Measurements from ENCODE around the gene FAM204A. TPM values are rescaled to one million over a fixed set of nuclear protein-coding genes. Genes with fewer than 3 reads are reported as not detected.

Gene FAM204A
- polyA plus RNA-seq, 2 donors: 22.1 to 37.6 TPM

DNA sequence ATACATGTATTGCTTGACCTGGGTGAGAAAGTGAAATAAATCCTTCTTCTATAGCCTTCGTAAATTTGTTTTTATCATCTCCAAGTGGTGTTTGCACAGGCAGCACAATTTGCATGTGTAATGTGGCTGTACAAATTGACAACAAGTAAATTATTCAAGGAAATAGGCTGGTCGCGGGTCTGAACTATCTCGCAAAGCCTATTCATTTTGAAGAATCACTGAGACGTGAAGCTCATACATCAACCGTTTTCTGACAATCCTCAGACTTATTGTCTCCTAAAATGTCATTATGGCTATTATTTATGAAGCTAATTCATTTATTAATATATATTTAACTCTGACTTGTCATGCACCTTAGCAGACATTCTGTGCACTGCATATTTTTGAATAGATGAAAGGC is 16.2 kb upstream of the FAM204A start:
- H3K4me1 ChIP-seq (ENCODE audit: control insufficient read depth in 2 of 2, insufficient read depth in 2 of 2, low read length in 1 of 2): no peaks in the 10 kb centered on the region
- H3K36me3 ChIP-seq (ENCODE audit: control insufficient read depth in 2 of 2, insufficient read depth in 2 of 2, low read length in 1 of 2): no peaks in the 10 kb centered on the region
- WGBS, 2 donors: 82 to 83% methylated on average over 6 of the region's 6 CpGs
- H3K4me3 ChIP-seq (ENCODE audit: low read depth in 1 of 2, low read length in 2 of 2): no peak overlapping the region
- no peak overlapping the region for H3K27ac ChIP-seq (ENCODE audit: low read depth in 2 of 2, low read length in 1 of 2)
- no peaks in the 10 kb centered on the region for H3K9me3 ChIP-seq (ENCODE audit: control insufficient read depth in 2 of 2, insufficient read depth in 1 of 2, low read depth in 1 of 2, low read length in 1 of 2)
- H3K27me3 ChIP-seq (ENCODE audit: control insufficient read depth in 1 of 2, insufficient read depth in 2 of 2, low read length in 2 of 2): no peaks in the 10 kb centered on the region

DNA sequence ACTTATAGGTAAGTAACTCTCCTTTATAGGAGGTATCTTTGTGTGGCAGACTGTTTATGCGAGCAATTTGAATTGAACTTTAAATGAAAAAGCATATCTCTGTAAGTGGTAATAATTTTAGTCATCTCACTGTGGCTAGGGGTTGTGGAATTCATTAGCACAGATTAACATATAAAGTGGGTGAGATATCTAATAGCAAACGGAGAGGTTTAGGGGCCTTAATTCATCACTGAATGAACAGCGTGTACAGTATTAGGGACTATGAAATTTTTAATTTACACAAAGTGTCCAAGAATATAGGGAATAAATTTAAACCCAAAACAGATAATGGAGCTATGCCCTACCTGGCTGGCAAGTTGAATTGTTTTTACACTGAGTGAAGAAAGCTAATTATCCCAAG is 15.7 kb upstream of the FAM204A start:
- Histone ChIP-seq H3K4me1 (ENCODE audit: control insufficient read depth in 2 of 2, insufficient read depth in 2 of 2, low read length in 1 of 2) (no peaks in the 10 kb centered on the region), H3K27ac (ENCODE audit: low read depth in 2 of 2, low read length in 1 of 2) (no peak overlapping the region), H3K4me3 (ENCODE audit: low read depth in 1 of 2, low read length in 2 of 2) (no peak overlapping the region), H3K9me3 (ENCODE audit: control insufficient read depth in 2 of 2, insufficient read depth in 1 of 2, low read depth in 1 of 2, low read length in 1 of 2) (no peaks in the 10 kb centered on the region), H3K36me3 (ENCODE audit: control insufficient read depth in 2 of 2, insufficient read depth in 2 of 2, low read length in 1 of 2) (no peaks in the 10 kb centered on the region), H3K27me3 (ENCODE audit: control insufficient read depth in 1 of 2, insufficient read depth in 2 of 2, low read length in 2 of 2) (no peaks in the 10 kb centered on the region)
- 66 to 79% methylated on average over 3 of the region's 3 CpGs for WGBS, 2 donors

DNA sequence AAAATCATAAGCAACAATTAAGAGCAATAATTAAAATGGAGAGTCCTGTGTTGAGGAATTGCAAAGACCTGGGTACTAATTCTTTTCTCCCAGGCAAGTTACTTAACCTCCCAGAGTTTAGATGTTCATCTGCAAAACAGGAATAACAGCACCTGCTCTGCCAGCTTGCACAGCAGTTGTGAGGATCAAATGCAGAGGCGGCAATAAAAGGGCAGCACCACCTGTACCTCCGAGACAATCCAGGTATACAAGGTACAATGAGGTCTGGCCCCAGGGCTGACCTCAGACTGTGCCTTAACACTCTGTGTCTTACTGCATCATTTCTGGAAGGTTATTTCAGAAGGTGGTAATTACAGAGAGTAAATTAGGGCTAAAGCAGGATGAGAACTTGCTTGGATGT is 14.5 kb upstream of the FAM204A start:
- Histone ChIP-seq H3K36me3 (ENCODE audit: control insufficient read depth in 2 of 2, insufficient read depth in 2 of 2, low read length in 1 of 2) (no peaks in the 10 kb centered on the region), H3K4me3 (ENCODE audit: low read depth in 1 of 2, low read length in 2 of 2) (no peak overlapping the region), H3K4me1 (ENCODE audit: control insufficient read depth in 2 of 2, insufficient read depth in 2 of 2, low read length in 1 of 2) (no peaks in the 10 kb centered on the region), H3K27ac (ENCODE audit: low read depth in 2 of 2, low read length in 1 of 2) (no peak overlapping the region), H3K9me3 (ENCODE audit: control insufficient read depth in 2 of 2, insufficient read depth in 1 of 2, low read depth in 1 of 2, low read length in 1 of 2) (no peaks in the 10 kb centered on the region), H3K27me3 (ENCODE audit: control insufficient read depth in 1 of 2, insufficient read depth in 2 of 2, low read length in 2 of 2) (no peaks in the 10 kb centered on the region)
- 77% methylated on average over 2 of the region's 2 CpGs for WGBS, 2 donors

DNA sequence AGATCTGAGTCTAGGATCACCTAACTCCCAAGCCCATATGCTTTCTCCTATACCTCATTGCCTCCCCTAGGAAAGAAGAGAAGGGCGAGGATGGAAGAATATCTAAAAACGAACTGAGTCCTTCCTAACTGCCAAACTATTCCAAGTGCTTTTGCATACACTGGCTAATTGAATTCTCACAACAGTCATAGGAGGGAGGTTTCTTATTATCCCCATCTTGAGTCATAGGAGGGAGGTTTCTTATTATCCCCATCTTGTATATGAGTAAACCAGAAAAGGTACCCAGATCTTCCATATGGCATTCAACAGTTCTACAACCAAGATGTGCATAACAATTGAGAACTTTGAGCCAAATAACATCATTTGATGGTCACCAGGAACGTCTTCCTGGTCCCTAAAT is 13.1 kb upstream of the FAM204A start:
- H3K4me3 ChIP-seq (ENCODE audit: low read depth in 1 of 2, low read length in 2 of 2): no peak overlapping the region
- no peaks in the 10 kb centered on the region for H3K9me3 ChIP-seq (ENCODE audit: control insufficient read depth in 2 of 2, insufficient read depth in 1 of 2, low read depth in 1 of 2, low read length in 1 of 2)
- H3K27me3 ChIP-seq (ENCODE audit: control insufficient read depth in 1 of 2, insufficient read depth in 2 of 2, low read length in 2 of 2): no peaks in the 10 kb centered on the region
- H3K4me1 ChIP-seq (ENCODE audit: control insufficient read depth in 2 of 2, insufficient read depth in 2 of 2, low read length in 1 of 2): no peaks in the 10 kb centered on the region
- no peaks in the 10 kb centered on the region for H3K36me3 ChIP-seq (ENCODE audit: control insufficient read depth in 2 of 2, insufficient read depth in 2 of 2, low read length in 1 of 2)
- 69 to 73% methylated on average over 3 of the region's 3 CpGs for WGBS, 2 donors
- no peak overlapping the region for H3K27ac ChIP-seq (ENCODE audit: low read depth in 2 of 2, low read length in 1 of 2)

DNA sequence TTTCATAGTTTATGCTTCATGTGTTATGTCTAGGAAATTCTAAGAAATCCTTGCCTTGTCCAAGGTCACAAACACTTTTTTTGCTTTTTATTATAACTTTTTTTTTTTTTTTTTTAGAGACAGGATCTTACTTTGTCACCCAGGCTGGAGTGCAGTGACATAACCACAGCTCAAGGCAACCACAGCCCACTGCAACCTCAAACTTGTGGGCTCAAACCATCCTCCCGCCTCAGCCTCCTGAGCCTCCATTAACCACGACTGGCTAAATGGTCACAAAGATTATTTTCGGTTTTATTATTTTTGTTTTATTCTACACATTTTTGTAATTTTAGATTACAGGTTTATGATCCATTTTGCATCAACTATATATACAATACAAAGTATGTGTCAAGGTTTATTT is 7.1 kb upstream of the FAM204A start:
- no peak overlapping the region for H3K4me3 ChIP-seq (ENCODE audit: low read depth in 1 of 2, low read length in 2 of 2)
- no peak overlapping the region for H3K27ac ChIP-seq (ENCODE audit: low read depth in 2 of 2, low read length in 1 of 2)
- H3K27me3 ChIP-seq (ENCODE audit: control insufficient read depth in 1 of 2, insufficient read depth in 2 of 2, low read length in 2 of 2): no peaks in the 10 kb centered on the region
- no peaks in the 10 kb centered on the region for H3K36me3 ChIP-seq (ENCODE audit: control insufficient read depth in 2 of 2, insufficient read depth in 2 of 2, low read length in 1 of 2)
- WGBS, 2 donors: 73 to 78% methylated on average over 3 of the region's 3 CpGs
- no peaks in the 10 kb centered on the region for H3K4me1 ChIP-seq (ENCODE audit: control insufficient read depth in 2 of 2, insufficient read depth in 2 of 2, low read length in 1 of 2)
- no peaks in the 10 kb centered on the region for H3K9me3 ChIP-seq (ENCODE audit: control insufficient read depth in 2 of 2, insufficient read depth in 1 of 2, low read depth in 1 of 2, low read length in 1 of 2)

DNA sequence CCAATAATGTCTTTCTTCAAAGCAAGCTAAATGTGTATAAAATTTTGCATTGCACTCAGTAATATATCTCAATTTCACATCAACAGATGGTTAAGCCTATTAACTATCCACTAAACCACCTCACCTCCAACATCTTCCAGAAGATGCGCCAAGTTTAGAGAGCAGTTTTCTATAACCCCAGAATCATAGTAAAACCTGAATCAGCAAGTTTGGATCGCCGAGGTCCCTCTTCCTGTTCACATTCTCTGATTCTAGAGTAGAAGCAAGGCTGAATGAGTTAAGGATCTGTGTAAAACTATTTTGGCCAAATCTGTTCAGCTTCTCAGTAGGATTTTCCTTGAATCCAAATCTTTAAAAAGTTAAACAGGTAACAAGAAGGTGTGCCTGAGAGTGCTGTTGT is 1.4 kb upstream of the FAM204A start:
- H3K27me3 ChIP-seq (ENCODE audit: control insufficient read depth in 1 of 2, insufficient read depth in 2 of 2, low read length in 2 of 2): no peaks in the 10 kb centered on the region
- H3K36me3 ChIP-seq (ENCODE audit: control insufficient read depth in 2 of 2, insufficient read depth in 2 of 2, low read length in 1 of 2): no peaks in the 10 kb centered on the region
- WGBS, 2 donors: 90 to 93% methylated on average over 3 of the region's 3 CpGs
- no peaks in the 10 kb centered on the region for H3K4me1 ChIP-seq (ENCODE audit: control insufficient read depth in 2 of 2, insufficient read depth in 2 of 2, low read length in 1 of 2)
- H3K27ac ChIP-seq (ENCODE audit: low read depth in 2 of 2, low read length in 1 of 2): no peak overlapping the region
- no peak overlapping the region for H3K4me3 ChIP-seq (ENCODE audit: low read depth in 1 of 2, low read length in 2 of 2)
- no peaks in the 10 kb centered on the region for H3K9me3 ChIP-seq (ENCODE audit: control insufficient read depth in 2 of 2, insufficient read depth in 1 of 2, low read depth in 1 of 2, low read length in 1 of 2)

DNA sequence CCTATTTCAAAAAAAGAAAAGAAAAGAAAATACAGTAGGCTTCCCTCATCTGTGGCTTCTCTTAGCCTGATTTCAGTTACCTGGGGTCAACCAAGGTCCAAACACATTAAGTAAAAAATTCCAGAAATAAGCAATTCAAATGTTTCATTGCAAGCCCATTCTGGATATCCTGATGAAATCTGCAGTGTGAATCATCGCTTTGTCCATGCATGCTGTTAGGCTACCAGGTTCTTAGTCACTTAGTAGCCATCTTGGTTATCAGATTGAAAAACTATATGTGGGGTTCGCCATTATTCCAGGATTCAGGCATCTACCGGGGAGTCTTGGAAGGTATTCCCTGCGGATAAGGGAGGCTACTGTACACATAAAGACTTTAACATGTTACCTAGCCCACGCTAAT is 991 bp upstream of the FAM204A start:
- H3K4me1 ChIP-seq (ENCODE audit: control insufficient read depth in 2 of 2, insufficient read depth in 2 of 2, low read length in 1 of 2): no peaks in the 10 kb centered on the region
- no peak overlapping the region for H3K27ac ChIP-seq (ENCODE audit: low read depth in 2 of 2, low read length in 1 of 2)
- no peaks in the 10 kb centered on the region for H3K9me3 ChIP-seq (ENCODE audit: control insufficient read depth in 2 of 2, insufficient read depth in 1 of 2, low read depth in 1 of 2, low read length in 1 of 2)
- no peak overlapping the region for H3K4me3 ChIP-seq (ENCODE audit: low read depth in 1 of 2, low read length in 2 of 2)
- WGBS, 2 donors: 96 to 98% methylated on average over 5 of the region's 5 CpGs
- H3K36me3 ChIP-seq (ENCODE audit: control insufficient read depth in 2 of 2, insufficient read depth in 2 of 2, low read length in 1 of 2): no peaks in the 10 kb centered on the region
- H3K27me3 ChIP-seq (ENCODE audit: control insufficient read depth in 1 of 2, insufficient read depth in 2 of 2, low read length in 2 of 2): no peaks in the 10 kb centered on the region

DNA sequence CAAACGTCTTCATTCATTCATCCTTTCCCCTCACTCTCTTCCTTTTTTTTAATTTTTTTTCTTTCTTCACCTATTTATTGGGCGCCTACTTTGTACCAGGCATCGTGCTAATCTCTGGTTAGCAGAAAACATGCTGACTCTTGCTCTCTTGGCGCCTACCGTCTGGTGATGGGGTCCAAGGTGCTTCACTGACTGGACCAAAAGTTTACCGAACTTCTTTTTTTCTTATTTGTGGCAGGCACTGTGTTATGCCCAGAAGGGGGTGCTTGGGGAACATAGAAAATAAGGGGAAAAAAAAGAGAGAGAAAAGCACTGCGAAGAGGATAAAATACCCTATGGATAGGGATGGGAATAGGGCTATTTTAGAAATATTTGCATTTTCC is 505 bp upstream of the FAM204A start:
- 36 to 38% methylated on average over 7 of the region's 7 CpGs for WGBS, 2 donors
- H3K27me3 ChIP-seq (ENCODE audit: control insufficient read depth in 1 of 2, insufficient read depth in 2 of 2, low read length in 2 of 2): no peaks in the 10 kb centered on the region
- no peaks in the 10 kb centered on the region for H3K9me3 ChIP-seq (ENCODE audit: control insufficient read depth in 2 of 2, insufficient read depth in 1 of 2, low read depth in 1 of 2, low read length in 1 of 2)
- H3K36me3 ChIP-seq (ENCODE audit: control insufficient read depth in 2 of 2, insufficient read depth in 2 of 2, low read length in 1 of 2): no peaks in the 10 kb centered on the region
- H3K4me3 ChIP-seq (ENCODE audit: low read depth in 1 of 2, low read length in 2 of 2): peak overlapping the region; percentile 17 to 92
- H3K27ac ChIP-seq (ENCODE audit: low read depth in 2 of 2, low read length in 1 of 2): no peak overlapping the region
- H3K4me1 ChIP-seq (ENCODE audit: control insufficient read depth in 2 of 2, insufficient read depth in 2 of 2, low read length in 1 of 2): no peaks in the 10 kb centered on the region

DNA sequence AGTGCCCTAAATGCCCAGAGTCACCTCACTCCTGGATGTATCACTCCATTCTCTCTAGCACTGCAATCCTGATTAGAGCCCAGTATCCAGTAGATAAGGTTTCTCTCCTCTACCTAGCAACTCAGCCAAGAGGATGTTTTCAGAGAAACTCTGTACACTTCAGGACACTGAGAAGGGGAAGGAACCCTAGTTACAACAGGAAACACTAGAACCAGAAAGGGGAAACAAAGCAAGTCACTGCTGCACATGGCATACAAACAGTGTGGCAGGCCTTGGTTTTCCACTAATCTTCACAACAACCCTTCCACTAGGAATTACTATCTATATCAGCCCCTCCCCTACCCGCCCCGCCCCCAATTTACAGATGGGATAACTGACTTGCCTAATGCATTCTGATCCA is 1.6 kb downstream of the FAM204A start:
- Histone ChIP-seq H3K27me3 (ENCODE audit: control insufficient read depth in 1 of 2, insufficient read depth in 2 of 2, low read length in 2 of 2) (no peaks in the 10 kb centered on the region), H3K27ac (ENCODE audit: low read depth in 2 of 2, low read length in 1 of 2) (no peak overlapping the region), H3K4me3 (ENCODE audit: low read depth in 1 of 2, low read length in 2 of 2) (peak overlapping the region in 1 of 2 donors; percentile 11), H3K4me1 (ENCODE audit: control insufficient read depth in 2 of 2, insufficient read depth in 2 of 2, low read length in 1 of 2) (no peaks in the 10 kb centered on the region), H3K9me3 (ENCODE audit: control insufficient read depth in 2 of 2, insufficient read depth in 1 of 2, low read depth in 1 of 2, low read length in 1 of 2) (no peaks in the 10 kb centered on the region), H3K36me3 (ENCODE audit: control insufficient read depth in 2 of 2, insufficient read depth in 2 of 2, low read length in 1 of 2) (peaks cover 2 to 3% of the 10 kb centered on the region in 2 donors)
- WGBS, 2 donors: 91 to 92% methylated on average over 2 of the region's 2 CpGs

DNA sequence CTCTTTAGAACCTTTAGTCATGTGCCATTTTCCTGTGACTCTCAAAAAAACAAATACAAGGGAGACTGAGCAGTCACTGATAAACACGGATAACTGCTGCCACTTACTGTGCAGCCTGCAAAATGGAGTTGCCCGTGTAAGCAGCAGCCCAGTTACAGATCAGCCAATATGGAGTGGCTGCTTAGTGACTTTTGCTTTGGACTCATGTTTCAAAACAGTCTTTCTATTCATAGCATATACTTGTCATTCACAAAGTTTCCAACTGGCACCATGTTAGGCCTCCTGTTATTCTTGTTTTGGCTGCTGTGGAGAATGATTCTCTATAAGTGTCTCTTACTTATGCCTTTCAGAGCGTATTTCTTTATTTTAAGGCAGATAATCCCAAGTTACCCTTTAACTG is 3.0 kb downstream of the FAM204A start:
- no peaks in the 10 kb centered on the region for H3K9me3 ChIP-seq (ENCODE audit: control insufficient read depth in 2 of 2, insufficient read depth in 1 of 2, low read depth in 1 of 2, low read length in 1 of 2)
- 77 to 80% methylated on average over 3 of the region's 3 CpGs for WGBS, 2 donors
- no peaks in the 10 kb centered on the region for H3K4me1 ChIP-seq (ENCODE audit: control insufficient read depth in 2 of 2, insufficient read depth in 2 of 2, low read length in 1 of 2)
- no peaks in the 10 kb centered on the region for H3K27me3 ChIP-seq (ENCODE audit: control insufficient read depth in 1 of 2, insufficient read depth in 2 of 2, low read length in 2 of 2)
- H3K36me3 ChIP-seq (ENCODE audit: control insufficient read depth in 2 of 2, insufficient read depth in 2 of 2, low read length in 1 of 2): peaks cover 5 to 7% of the 10 kb centered on the region in 2 donors
- H3K4me3 ChIP-seq (ENCODE audit: low read depth in 1 of 2, low read length in 2 of 2): no peak overlapping the region
- H3K27ac ChIP-seq (ENCODE audit: low read depth in 2 of 2, low read length in 1 of 2): no peak overlapping the region

All from esophagus (tissue), 2 donors.